GM18511 (cell line): ENCODE results near the gene ARHGAP22.

Experiments
- ATAC-seq: cut with Tn5 transposase; IDR thresholded peaks from one replicate; pipeline ENCODE4 v1.9.1; 2021; ENCODE audit warnings: mild to moderate bottlenecking, moderate library complexity; ENCODE audit not compliant: unreplicated experiment

The ARHGAP22 gene

GRCh38 chr10:48590945-48591344, 13.9 kb downstream of the ARHGAP22 start:
- ATAC-seq = no peak

DNA sequence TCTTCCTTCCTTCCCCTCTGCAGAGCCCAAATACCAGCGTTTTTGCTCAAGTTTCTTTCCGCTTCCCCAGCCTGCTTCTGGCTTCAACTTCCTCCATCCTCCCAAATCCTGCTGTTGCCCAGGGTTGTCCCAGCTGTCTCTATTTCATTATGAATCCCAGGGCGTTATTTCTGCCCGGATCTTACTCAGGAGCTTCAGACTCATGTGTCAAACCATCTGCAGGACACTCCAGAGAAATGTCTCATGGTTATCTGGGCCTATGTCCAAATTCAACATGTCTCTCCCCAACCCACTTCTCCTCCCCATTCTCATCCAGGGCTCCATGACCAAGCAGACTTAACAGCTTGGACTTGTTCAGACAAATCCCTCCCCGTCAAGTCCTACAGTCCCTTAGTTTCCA, 15.6 kb downstream of the ARHGAP22 start:
- ATAC-seq = no peak

GRCh38 chr10:48587819-48588218, 17.1 kb downstream of the ARHGAP22 start:
- no peak for ATAC-seq

DNA sequence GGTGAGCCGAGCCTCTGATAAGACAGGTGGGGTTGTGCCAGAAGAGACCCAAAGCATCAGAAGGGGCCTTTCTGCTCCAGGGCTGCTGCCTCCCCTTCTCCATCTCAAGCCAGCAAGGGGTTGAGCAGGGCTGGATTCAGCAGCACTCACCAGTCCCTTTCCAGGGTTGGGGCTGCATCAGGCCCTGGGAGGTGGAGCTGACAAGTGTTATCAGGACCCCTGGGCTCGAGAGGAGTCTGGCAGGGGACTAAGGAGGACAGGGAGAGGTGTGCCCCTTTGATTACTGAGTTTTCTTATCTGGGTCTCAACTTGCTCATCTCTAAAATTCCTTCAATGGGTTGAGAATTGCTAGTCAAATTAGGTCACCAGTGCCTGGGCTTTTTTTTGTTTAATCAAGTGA, 17.8 kb downstream of the ARHGAP22 start:
- ATAC-seq = no peak

- ATAC-seq = no peak
These were observed 21.9 kb downstream of the ARHGAP22 start for GRCh38 chr10:48582970-48583369.

GRCh38 chr10:48580236-48580635, 24.6 kb downstream of the ARHGAP22 start:
- ATAC-seq = no peak

DNA sequence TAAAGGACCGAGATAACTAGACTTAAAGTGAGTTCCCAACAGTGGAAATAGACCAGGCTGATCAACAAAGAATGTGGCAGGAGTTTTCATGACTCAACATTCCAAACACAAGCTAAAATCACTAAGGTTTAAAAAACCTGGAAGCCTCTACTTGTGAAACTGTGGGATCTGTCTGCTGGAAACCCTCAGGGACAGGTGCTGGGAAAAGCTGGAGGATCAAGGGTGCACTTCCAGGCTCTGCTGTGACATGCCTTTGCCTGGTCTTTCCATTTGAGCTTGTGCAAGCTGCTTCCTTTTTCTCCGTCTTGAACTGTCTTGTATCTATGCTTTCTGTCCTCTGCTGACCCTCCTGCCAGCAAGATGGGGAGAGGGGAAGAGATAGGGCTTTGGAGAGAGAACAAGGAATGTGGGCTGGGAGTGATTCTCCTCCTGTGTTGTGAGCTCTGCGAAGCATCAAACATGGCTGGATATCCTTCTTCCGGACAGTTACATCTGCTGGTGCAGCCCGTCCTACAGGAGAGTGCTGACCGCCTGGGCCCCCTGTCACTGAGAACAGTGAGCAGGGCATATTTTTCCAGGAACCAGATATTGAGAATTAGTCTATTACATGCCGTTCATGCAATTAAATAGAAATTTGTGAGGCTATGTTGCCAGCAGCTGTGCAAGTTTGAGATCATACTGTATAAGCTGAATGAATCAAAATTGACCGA, 25.5 kb downstream of the ARHGAP22 start:
- no peak for ATAC-seq

DNA sequence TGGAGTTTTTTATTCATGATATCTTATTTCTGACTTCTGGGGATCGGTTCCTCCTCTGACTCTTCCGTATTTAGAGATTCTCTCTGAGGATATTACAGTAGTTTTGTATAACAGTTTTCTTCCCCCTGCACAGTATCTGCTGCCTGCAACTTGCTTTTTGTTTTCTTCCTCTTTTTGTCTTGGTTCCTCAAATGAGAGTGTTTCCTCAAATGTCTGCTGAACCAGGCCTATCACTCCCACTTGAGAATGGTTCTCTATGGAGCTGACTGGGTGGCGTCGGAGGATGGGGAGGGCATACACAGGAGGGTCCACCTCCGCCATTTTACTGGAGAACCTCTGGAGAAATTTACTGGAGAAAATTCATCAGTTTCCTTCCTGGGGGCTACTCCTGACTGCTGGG, 27.7 kb downstream of the ARHGAP22 start:
- ATAC-seq = peak; percentile 66

DNA sequence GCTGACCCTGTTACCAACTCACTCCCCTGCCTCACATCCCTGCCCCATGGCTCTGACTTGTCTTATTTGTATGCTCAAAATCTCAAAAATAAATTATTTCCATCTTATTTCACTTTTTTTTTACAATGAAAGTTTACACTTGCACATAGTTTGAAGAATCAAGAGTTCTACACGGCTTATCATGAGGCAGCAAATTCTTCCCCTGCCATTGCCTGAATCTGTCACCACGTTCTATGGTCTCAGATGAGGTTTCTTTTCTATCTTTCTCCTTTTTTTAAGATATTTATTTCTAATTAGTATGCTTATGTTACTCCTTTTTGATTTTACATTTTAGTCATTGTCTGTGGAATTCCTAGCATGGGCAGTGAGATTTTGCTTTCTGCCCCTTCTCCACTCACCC, 28.4 kb downstream of the ARHGAP22 start:
- no peak for ATAC-seq

DNA sequence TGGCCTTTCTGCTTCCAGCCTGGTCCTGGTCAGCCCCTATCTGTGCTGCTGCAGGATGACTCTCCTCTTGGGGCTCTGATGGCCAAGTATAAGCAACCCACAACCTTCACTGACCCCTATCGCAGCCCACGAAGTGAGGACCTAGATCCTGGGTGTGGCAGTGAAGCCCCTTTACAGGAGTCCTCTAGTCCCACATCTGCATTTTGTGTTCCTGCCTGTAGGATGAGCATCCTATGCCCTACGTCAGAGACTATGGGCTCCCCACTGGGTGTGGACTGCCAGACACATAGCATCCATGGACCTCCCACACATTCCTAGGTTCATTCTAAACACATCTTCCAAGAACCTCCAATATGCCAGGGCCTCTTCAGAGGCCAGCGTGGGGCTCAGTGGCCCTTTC, 29.0 kb downstream of the ARHGAP22 start:
- ATAC-seq = no peak

DNA sequence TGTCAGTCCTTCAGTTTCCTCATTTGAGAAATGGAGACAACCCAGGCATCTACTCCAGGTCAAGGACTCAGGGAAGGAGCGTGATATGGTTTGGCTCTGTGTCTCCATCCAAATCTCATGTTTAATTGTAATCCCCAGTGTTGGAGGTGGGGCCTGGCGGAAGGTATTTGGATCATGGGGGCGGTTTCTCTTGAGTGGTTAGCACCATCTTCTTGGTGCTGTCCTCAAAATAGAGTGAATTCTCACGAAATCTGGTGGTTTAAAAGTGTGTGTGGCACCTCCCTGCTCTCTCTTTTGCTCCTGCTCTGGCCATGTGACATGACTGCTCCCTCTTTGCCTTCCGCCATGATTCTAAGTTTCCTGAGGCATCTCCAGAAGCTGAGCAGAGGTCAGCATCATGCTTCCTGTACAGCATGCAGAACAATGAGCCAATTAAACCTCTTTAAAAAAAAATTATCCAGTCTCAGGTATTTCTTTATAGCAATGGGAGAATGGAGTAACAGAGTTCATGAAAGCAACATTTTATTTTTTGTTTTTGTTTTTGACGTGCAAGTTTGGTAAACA, 30.0 kb downstream of the ARHGAP22 start:
- ATAC-seq = no peak

DNA sequence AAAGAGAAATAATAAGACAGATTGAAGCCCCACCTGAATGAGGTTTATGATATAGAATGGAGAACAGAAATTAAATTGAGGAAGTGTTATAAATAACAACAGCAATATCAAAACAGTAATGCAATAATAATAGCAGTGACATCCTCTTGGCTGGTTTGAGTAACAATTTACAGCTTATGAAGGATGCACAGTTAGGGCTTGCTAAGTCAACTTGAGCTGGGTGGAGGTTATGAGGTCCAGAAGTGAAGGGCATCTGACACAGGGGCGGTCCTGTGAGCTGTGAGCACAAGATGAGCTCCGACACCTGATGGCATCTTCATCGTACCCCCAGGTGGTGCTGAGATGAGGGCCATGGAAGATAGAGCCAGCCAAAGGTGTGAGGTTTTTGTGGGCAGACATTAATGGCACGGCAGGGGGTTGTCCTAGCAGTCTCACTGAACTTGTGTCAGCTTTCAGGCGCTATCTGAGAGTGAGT, 30.5 kb downstream of the ARHGAP22 start:
- ATAC-seq = no peak

- ATAC-seq = no peak
These were observed 31.8 kb downstream of the ARHGAP22 start for GRCh38 chr10:48573045-48573444.

- no peak for ATAC-seq
These were observed 32.5 kb downstream of the ARHGAP22 start for GRCh38 chr10:48572414-48572813.

DNA sequence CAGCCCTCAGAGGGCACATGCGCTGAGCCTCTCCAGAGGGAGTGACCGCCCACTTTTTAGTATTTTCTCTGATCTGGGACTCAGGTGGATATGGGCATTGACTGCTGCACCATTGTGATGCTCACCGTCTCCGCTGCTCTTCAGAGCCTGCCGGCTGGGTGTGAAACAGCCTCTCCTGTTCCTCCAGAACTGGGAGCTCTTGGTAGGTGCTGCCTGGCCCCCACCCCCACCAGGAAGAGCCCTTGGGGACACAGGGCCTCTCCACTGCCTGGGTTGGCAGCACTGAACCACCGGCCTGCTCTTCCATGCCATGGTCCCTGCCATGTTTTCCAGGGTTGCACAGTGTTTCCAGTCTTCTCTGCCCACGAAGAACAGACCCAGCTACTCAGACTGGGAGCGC, 36.3 kb downstream of the ARHGAP22 start:
- ATAC-seq = no peak

DNA sequence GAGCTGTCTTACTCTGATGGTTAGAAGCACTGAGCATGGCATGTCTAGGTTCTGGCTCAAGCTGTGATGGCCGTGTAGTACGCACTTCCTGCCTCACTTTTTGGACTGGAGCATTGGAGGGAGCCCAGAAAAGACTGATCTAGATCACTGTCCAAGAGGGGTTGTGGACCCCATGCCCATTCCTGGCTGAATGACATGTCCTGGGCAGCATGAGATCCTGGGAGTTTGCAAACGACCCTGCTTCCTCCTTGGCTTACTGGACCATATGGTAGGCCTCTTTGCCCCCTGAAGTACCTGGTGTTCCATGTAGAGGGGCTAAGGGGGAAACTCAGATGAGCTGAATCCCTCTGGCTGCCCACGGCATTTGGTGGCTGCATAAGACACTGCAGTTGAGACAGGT, 36.7 kb downstream of the ARHGAP22 start:
- no peak for ATAC-seq

DNA sequence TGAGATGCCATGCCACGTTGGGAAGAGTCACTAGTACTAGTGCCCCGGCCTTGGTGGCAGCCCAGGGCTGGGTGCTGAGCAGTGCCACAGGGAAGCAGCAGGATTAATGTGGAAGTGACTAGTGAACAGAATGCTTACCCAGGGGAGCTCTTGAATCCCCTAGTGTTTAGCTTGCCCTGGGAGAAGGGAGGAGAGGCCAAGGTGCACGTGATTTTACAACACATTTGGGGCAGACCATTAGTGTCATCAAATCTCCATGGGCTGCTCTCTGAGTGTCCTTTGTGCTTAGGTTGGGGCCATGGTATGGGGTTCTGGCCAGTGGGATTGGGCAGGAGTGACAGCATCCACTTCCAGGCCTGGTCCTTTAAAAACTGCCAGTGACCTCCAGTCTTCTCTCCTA, 37.5 kb downstream of the ARHGAP22 start:
- no peak for ATAC-seq

DNA sequence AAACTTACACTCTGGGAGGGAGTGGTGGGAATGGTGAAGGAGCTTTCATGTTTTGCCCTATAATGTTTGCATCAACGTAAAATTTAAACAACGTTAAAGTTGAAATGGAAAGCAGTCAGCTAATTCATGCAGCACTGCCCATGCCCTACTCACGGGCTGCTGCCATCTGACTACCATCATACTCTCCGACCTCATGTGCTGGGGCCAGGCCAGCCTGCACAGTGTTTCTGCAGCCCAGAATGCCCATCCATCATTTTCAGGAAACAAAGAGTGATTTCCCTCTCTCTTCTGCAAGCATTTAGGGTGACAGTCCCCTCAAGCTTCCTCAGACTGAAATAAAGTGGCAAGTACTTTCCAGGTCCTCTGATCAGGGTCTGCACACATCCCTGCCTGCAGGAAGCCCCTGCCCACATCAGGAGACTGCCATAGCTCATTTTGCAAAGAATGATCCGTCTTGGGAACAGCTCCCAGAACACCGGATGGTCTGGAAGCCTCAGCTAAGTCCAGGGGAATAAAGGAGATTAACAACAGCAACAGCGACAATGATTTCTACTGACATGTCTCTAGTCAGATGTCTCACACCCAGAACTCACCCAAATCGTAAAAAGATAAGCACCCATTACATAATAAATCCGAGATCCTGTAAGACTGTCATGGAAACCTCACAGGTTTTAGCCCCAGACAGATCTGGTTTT, 40.3 kb downstream of the ARHGAP22 start:
- no peak for ATAC-seq

GRCh38 chr10:48557511-48558123, 47.3 kb downstream of the ARHGAP22 start:
- no peak for ATAC-seq

DNA sequence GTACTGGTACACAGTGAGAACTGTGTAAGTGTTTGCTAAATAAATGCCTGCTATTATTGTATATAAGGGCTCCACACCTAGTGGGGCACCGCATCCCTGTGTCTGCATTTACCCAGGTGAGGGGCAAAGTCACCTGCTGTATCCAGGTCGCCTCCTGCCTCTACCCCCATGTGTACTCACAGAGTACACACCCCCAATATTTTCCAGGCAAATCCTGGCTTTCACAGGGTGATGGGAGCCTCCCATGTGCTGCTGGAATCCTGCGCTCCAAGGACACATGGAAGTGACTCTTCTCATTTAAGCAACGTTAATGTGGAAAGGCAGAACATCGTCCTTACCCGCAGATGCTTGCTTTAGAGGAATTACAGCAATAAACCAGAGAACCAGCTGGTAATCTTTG, 48.2 kb downstream of the ARHGAP22 start:
- no peak for ATAC-seq

GRCh38 chr10:48556065-48556464, 48.8 kb downstream of the ARHGAP22 start:
- no peak for ATAC-seq
